NCI-H510A (cell line): Measurements from ENCODE around the gene FSTL5.

Experiments
- DNase-seq: peaks from one replicate; lab custom pipeline; 2025; lab: John Stamatoyannopoulos, UW

Gene FSTL5

DNA sequence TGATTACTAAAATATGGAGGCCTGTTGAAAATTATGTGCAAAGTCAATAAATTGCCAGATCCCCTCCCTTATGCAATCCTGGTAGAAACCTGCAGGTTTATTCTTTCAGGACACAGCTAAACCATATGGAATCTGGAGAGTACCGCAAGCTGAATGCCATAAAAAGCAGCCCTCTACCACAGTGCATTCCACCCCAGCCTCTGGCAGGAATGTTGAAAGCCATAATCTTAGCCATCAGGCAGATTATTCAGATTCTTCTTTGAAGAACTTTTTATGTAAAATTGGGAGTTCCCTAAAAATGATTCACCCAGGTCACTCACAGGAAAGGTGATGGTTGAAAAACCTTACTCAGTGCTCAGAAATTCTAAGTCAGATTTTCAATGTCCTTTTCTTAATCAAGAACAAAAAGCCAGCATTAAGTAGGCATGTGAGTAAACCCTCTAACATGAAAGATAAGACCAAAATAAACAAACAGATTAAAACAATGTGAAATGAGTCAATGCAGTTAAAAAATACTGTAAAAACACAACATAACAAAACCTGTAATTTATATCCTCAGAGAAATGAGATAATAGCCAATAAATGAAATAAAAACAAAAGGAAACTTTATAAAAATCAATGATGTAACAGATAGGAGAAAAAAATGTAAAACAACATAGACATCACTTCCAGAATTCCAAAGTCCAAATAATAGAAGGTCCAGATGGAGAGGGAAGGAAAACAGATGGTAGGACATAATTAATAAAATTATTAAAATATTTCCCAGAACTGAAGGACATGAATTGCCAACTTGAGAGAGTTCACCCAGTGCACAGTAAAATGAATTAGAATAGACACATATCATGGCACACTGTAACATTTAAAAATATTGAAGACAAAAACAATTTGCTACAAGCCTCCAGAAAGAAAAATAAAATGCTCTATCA is 226.9 kb downstream of the FSTL5 start:
- DNase-seq, result no peak

DNA sequence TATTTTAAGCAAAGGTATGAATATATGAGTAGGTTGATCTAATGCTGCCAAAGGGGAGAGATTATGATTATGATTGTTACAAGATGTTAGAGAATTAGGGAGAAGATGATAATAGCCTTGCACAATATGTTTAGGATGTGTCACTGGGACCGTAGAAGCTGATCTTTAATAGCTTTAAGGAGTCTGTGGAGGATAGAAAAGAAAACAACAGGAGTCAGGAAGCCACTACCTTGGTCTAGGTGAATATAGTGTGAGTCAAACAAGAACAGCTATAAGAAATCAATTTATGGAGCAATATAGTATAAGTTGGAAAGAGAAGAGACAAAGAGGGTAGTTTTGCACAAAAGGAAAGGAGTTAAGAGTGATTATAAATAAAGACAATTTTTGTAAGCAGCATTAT is 232.7 kb downstream of the FSTL5 start:
- DNase-seq, result no peak

GRCh38 chr4:161929956-161930355 is 233.8 kb downstream of the FSTL5 start:
- DNase-seq, result no peak

GRCh38 chr4:161926033-161926828 is 237.6 kb downstream of the FSTL5 start:
- DNase-seq, result no peak

- no peak for DNase-seq
Observed at GRCh38 chr4:161920304-161921052, 243.3 kb downstream of the FSTL5 start.

- DNase-seq, result no peak
Observed at GRCh38 chr4:161919442-161920220, 244.2 kb downstream of the FSTL5 start.

DNA sequence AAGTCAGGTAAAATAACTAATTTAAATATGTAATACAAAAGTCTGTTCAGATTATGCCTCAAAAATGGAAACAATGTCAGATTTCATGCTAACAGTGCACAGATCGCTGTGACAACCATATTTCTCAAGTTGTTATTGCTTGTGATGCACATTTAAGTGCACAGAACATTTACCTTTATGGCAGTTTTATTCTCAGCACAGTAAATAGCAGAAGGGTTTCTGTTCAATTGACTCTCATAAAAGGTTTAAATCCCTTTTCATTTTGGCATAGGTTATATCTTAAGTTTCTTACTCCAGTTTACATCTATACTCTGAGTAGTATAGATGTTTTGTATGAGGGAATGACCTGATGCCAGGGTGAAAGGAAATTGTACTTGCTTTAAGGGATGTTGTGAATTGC is 247.8 kb downstream of the FSTL5 start:
- no peak for DNase-seq

- no peak for DNase-seq
Observed at GRCh38 chr4:161907590-161907955, 256.2 kb downstream of the FSTL5 start.

DNA sequence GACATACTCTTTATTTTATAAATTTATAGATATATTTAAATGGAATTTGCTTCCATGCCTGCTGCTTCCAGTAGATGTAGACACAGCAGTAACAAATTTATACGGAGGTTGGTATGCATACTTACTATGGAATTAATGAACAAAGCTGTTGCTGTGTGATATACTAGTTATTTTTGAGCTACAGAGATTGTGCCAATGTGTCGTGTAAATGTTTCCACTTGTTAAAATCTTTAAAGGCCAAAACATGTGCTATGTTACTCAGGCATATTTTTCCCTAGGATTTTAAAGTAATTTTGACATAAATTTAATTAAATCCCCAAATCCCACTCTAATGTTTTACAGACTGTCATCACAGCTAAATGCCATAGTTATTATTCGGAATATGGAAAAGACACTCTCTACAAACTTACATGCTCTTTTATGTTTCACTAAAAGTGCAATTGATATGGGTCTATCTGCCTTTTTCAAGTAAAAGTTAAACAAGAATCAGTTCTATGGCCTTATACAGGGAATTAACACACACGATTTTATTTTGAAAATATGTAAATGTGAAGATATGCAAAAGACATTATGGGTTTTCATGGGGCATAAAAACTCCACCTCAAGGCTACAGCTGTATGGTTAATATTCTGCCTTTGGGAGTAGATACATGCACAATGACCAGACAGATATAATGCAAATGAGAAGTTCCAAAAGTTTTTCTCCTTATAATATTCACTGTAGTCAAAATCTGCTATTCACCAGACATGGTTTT is 256.8 kb downstream of the FSTL5 start:
- no peak for DNase-seq

DNA sequence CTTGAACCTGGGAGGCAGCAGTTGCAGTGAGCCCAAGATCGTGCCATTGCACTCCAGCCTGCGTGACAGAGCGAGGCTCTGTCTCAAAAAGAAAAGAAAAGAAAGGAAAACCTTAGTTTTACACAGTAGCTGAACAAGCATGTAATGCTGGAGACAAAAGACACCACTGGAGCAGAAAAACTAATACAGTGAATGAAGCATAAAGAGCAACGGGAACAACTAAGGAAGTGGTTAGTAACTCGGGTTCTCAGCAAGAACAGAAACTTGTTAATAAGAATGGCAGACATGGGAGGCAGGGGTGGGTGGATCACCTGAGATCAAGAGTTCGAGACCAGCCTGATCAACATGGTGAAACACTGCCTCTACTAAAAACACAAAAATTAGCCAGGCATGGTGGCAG is 263.7 kb downstream of the FSTL5 start:
- DNase-seq, result no peak

GRCh38 chr4:161894493-161895167 is 269.2 kb downstream of the FSTL5 start:
- DNase-seq, result no peak

- DNase-seq, result no peak
Observed at GRCh38 chr4:161894014-161894413, 269.8 kb downstream of the FSTL5 start.

DNA sequence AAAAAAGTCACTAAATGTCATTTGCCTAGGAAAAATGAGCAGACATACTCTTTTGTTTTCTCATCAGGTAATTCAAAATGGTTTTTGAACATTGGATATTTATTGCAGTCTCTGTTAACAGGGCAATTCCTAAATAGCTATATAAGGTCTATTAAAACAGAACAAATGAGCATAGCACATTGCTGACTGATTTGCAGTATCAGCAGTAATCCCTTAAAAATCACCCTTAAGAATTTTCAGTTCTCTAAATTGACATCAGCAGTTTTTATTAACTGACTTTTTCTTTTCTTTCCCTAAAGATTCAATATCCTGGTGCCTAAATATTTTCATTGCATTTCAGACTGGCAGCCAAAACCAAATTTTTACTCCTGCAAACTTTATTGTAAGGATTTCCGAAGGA is 270.2 kb downstream of the FSTL5 start:
- DNase-seq, result no peak

DNA sequence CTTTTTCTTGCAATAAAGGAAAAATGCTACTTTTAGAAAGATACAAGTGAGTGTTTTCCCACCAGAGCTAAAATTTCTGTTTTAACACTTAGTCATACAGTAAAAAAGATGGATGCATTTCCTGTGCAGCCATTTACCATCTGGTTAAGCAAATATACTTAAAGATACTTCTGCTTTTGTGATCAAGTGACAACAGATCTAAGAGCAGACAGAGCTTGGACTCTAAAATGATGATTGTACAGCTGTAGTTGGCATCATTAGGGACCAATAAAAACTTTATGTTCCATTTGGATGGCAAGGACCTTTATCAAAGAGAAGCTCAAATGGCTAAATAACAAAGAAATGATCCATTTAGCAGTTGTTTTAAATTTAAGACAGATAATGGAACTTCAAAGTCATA is 270.8 kb downstream of the FSTL5 start:
- peak; percentile 29 for DNase-seq

GRCh38 chr4:161883157-161883556 is 280.6 kb downstream of the FSTL5 start:
- DNase-seq, result no peak

- DNase-seq, result no peak
Observed at GRCh38 chr4:161881370-161881769, 282.4 kb downstream of the FSTL5 start.

DNA sequence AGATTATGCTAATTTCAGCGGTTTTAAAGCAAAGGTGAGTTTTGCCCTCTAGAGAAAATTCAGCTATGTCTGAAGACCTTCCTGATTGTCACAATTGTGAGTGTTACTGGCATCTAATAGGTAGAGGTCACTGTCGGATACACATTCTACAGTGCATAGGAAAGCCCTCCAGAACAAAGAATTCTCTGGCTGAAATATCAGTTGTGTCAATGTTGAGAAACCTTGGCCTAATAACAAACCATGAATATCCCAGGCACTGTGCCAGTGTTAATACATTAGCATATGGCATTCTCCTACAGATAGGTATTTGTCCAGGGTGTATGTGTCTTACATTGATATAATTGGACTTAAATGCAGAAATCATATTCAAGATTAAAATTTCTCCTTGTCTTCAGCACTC is 294.3 kb downstream of the FSTL5 start:
- no peak for DNase-seq

DNA sequence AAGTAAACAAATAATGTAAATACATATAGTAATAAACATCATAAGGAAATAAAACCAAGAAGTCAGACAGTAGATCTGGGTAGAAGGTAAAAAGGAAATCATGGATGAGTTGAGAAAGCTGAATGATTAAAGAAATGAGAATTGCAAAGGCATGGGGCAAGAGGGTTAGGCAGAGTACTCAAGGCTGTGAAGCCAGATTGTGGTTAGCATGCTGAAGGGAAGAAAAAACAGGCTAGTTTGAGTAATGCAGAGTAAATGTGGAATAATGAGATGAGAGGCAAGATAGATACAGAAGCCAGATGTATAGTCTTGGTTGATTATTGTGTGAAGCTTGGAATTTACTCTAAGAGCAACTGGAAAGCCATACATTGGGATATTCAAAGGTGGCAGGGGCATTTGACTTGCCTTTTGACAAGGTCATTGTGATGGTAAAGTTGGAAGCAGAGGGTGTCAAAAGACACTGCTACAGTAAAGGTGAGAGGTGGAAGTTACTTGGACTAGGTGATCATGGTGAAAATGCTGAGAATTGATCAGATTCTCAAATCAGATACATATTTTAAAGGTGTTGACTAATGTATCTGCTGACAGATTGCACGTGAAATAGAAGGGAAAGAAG is 307.0 kb downstream of the FSTL5 start:
- DNase-seq, result no peak

GRCh38 chr4:161850631-161851030 is 313.2 kb downstream of the FSTL5 start:
- DNase-seq, result no peak

GRCh38 chr4:161841759-161842158 is 322.0 kb downstream of the FSTL5 start:
- peak; percentile 2 for DNase-seq
